Neural cell (in vitro differentiated cells): Measurements from ENCODE around the gene LIN9. TPM values are rescaled to one million over a fixed set of nuclear protein-coding genes. Genes with fewer than 3 reads are reported as not detected.

ENCODE experiments used
- H2AFZ ChIP-seq: fragments of 200-600, 300-800 bp; sonication (generic), shearing (Covaris generic); 2 replicates; pipeline ENCODE4 v1.6.0; 2014; ENCODE audit warnings: low read depth, mild to moderate bottlenecking, antibody characterized with exemption, low read length, moderate library complexity
- H3F3A ChIP-seq: fragments of 200-600 bp; shearing (Covaris generic); 2 replicates; pipeline ENCODE4 v1.6.1; 2016; ENCODE audit warnings: mild to moderate bottlenecking, moderate library complexity, mixed read lengths, antibody characterized with exemption, low read length; ENCODE audit not compliant: insufficient read depth, poor library complexity, severe bottlenecking
- H3K27ac ChIP-seq: fragments of 200-600, 300-800 bp; sonication (generic), shearing (Covaris generic); 2 replicates; pipeline ENCODE4 v1.5.1; 2014; ENCODE audit warnings: mild to moderate bottlenecking, low read length, moderate library complexity
- H3K27me3 ChIP-seq: fragments of 300-800, 200-600 bp; sonication (generic), shearing (Covaris generic); 2 replicates; pipeline ENCODE4 v1.6.0; 2014; ENCODE audit warnings: mild to moderate bottlenecking, low read depth, low read length, moderate library complexity; ENCODE audit not compliant: insufficient read depth
- H3K36me3 ChIP-seq: fragments of 300-800, 200-600 bp; sonication (generic), shearing (Covaris generic); 2 replicates; pipeline ENCODE4 v1.5.1; 2014; ENCODE audit warnings: mild to moderate bottlenecking, antibody characterized with exemption, low read length, moderate library complexity; ENCODE audit not compliant: insufficient read depth
- H3K4me2 ChIP-seq: fragments of 300-800, 200-600 bp; sonication (generic), shearing (Covaris generic); 2 replicates; pipeline ENCODE4 v1.6.0; 2014; ENCODE audit warnings: mild to moderate bottlenecking, low read length
- H3K4me3 ChIP-seq: fragments of 300-800, 200-600 bp; sonication (generic), shearing (Covaris generic); 2 replicates; pipeline ENCODE4 v1.5.1; 2014; ENCODE audit warnings: mild to moderate bottlenecking, low read length, moderate library complexity
- H3K79me2 ChIP-seq: fragments of 200-600 bp; shearing (Covaris generic); replicated peaks from 2 replicates; pipeline ENCODE4 v1.6.0; 2014; ENCODE audit warnings: mild to moderate bottlenecking, low read length, moderate library complexity; ENCODE audit not compliant: insufficient read depth
- H3K9ac ChIP-seq: fragments of 300-800, 200-600 bp; sonication (generic), shearing (Covaris generic); 2 replicates; pipeline ENCODE4 v1.6.1; 2016; ENCODE audit warnings: mild to moderate bottlenecking, low read length, mixed read lengths
- H3K9me2 ChIP-seq: fragments of 200-600 bp; shearing (Covaris generic); 2 replicates; pipeline ENCODE4 v1.6.1; 2016; ENCODE audit warnings: mild to moderate bottlenecking, low read length, mixed read lengths; ENCODE audit not compliant: insufficient read depth
- H3K9me3 ChIP-seq: fragments of 200-600, 300-800 bp; sonication (generic), shearing (Covaris generic); 2 replicates; pipeline ENCODE4 v1.6.1; 2016; ENCODE audit warnings: mild to moderate bottlenecking, mixed run types, low read length, moderate library complexity, mixed read lengths
- H4K20me1 ChIP-seq: fragments of 200-600 bp; shearing (Covaris generic); 2 replicates; pipeline ENCODE4 v1.6.1; 2016; ENCODE audit warnings: mild to moderate bottlenecking, mixed run types; ENCODE audit not compliant: insufficient read depth
- EP300 ChIP-seq: fragments of 450-650 bp; conservative IDR thresholded peaks from 2 replicates; pipeline ENCODE4 v1.6.1; 2014; ENCODE audit warnings: antibody characterized with exemption, mild to moderate bottlenecking, moderate library complexity; ENCODE audit not compliant: poor library complexity, severe bottlenecking
- EZH2 ChIP-seq: fragments of 200-600, 300-800 bp; shearing (Covaris generic), sonication (generic); IDR thresholded peaks from 2 replicates; pipeline ENCODE4 v1.6.1; 2014; ENCODE audit warnings: antibody characterized with exemption, low read length, borderline replicate concordance, mild to moderate bottlenecking; ENCODE audit not compliant: insufficient read depth, poor library complexity, severe bottlenecking
- MXI1 ChIP-seq: fragments of 450-650 bp; conservative IDR thresholded peaks from 2 replicates; pipeline ENCODE4 v1.6.1; 2014; ENCODE audit warnings: antibody characterized with exemption, mild to moderate bottlenecking; ENCODE audit not compliant: poor library complexity, severe bottlenecking
- POLR2AphosphoS5 ChIP-seq: IDR thresholded peaks from 2 replicates; pipeline ENCODE4 v1.6.1; 2012
- RAD21 ChIP-seq: fragments of 450-650 bp; conservative IDR thresholded peaks from 2 replicates; pipeline ENCODE4 v1.6.1; 2014; ENCODE audit warnings: antibody characterized with exemption, mild to moderate bottlenecking, moderate library complexity
- SMC3 ChIP-seq: fragments of 450-650 bp; conservative IDR thresholded peaks from 2 replicates; pipeline ENCODE4 v1.6.1; 2014; ENCODE audit warnings: antibody characterized with exemption, mild to moderate bottlenecking, moderate library complexity; ENCODE audit not compliant: poor library complexity
- TAF1 ChIP-seq: IDR thresholded peaks from 2 replicates; pipeline ENCODE4 v1.6.1; 2012; ENCODE audit warnings: low read depth
- polyA plus RNA-seq: library from polyadenylated mRNA; depleted of rRNA; stranded (reverse); fragments of >200 nt; gene quantifications from 2 replicates; pipeline ENCODE4 v1.2.3, GENCODE V29; 2014
- TF ChIP-seq, protein P1 (sequence below): fragments of 450-650 bp; IDR thresholded peaks from 2 replicates; pipeline ENCODE4 v1.5.1; 2014; ENCODE audit warnings: antibody characterized with exemption, mild to moderate bottlenecking, moderate library complexity; ENCODE audit not compliant: poor library complexity, severe bottlenecking
- TF ChIP-seq, protein P2 (sequence below): IDR thresholded peaks from 2 replicates; pipeline ENCODE4 v1.6.1; 2012; ENCODE audit warnings: borderline replicate concordance

LIN9 gene
- polyA plus RNA-seq, 1 donor from 2014 or later = 11.9 TPM

DNA sequence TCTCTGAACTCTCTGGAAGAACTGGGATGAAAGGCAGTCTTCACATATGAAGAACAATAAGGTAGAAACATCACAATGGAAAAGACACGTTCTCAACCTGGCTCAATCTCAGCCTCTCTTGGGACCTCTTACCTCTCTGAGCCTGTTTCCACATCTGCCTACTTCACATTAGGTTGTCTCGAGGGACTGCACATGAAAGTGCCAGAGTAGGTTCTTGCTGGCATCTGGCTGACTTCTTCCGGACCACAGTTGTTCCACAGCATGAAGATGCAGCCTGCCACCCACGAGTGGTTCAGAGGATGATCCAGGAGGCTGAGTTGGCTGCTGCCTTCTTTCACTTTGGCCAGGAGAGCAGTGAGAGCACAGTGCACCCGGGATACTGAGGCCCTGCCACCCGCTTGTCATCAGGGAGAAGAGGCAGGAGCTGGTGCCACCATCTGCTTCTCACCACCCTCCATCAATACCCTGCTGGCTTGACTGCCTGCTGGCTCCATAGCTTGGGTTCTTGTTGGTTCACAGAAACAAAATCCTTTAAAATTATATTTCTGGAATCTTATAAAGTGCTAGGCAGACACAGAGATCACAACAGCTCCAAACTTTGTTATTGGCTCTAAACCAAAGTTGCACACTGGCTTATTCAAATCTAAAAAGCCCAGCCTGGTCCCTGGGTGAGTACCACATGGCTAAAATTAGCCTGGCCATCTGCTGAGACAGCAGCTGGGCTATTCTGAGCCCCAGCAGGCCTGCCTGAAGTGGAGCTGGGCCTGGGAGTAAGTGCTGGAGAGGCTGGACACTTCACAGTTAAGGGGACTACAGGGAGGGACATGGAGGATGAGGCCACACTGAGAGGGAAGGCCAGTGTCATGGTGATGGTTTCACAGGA, 46.9 kb upstream of the LIN9 start:
- Histone ChIP-seq H2AFZ (no peak overlapping the region), H3K9me3 (no peaks in the 10 kb centered on the region), H3K27me3 (no peaks in the 10 kb centered on the region), H3K9ac (no peak overlapping the region), H3K27ac (no peak overlapping the region), H3K4me2 (no peak overlapping the region), H3K9me2 (no peaks in the 10 kb centered on the region), H3K79me2 (no peaks in the 10 kb centered on the region), H3F3A (no peaks in the 10 kb centered on the region), H3K4me3 (no peak overlapping the region), H4K20me1 (no peaks in the 10 kb centered on the region), H3K36me3 (peaks cover 7% of the 10 kb centered on the region)
- TF ChIP-seq RAD21 = no peak
- no peak for TF ChIP-seq TAF1
- TF ChIP-seq EZH2 = no peak
- no peak for TF ChIP-seq EP300
- TF ChIP-seq POLR2AphosphoS5 = no peak
- no peak for TF ChIP-seq MXI1
- TF ChIP-seq, protein P1, sequence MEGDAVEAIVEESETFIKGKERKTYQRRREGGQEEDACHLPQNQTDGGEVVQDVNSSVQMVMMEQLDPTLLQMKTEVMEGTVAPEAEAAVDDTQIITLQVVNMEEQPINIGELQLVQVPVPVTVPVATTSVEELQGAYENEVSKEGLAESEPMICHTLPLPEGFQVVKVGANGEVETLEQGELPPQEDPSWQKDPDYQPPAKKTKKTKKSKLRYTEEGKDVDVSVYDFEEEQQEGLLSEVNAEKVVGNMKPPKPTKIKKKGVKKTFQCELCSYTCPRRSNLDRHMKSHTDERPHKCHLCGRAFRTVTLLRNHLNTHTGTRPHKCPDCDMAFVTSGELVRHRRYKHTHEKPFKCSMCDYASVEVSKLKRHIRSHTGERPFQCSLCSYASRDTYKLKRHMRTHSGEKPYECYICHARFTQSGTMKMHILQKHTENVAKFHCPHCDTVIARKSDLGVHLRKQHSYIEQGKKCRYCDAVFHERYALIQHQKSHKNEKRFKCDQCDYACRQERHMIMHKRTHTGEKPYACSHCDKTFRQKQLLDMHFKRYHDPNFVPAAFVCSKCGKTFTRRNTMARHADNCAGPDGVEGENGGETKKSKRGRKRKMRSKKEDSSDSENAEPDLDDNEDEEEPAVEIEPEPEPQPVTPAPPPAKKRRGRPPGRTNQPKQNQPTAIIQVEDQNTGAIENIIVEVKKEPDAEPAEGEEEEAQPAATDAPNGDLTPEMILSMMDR = no peak
- TF ChIP-seq SMC3 = no peak
- TF ChIP-seq, protein P2, sequence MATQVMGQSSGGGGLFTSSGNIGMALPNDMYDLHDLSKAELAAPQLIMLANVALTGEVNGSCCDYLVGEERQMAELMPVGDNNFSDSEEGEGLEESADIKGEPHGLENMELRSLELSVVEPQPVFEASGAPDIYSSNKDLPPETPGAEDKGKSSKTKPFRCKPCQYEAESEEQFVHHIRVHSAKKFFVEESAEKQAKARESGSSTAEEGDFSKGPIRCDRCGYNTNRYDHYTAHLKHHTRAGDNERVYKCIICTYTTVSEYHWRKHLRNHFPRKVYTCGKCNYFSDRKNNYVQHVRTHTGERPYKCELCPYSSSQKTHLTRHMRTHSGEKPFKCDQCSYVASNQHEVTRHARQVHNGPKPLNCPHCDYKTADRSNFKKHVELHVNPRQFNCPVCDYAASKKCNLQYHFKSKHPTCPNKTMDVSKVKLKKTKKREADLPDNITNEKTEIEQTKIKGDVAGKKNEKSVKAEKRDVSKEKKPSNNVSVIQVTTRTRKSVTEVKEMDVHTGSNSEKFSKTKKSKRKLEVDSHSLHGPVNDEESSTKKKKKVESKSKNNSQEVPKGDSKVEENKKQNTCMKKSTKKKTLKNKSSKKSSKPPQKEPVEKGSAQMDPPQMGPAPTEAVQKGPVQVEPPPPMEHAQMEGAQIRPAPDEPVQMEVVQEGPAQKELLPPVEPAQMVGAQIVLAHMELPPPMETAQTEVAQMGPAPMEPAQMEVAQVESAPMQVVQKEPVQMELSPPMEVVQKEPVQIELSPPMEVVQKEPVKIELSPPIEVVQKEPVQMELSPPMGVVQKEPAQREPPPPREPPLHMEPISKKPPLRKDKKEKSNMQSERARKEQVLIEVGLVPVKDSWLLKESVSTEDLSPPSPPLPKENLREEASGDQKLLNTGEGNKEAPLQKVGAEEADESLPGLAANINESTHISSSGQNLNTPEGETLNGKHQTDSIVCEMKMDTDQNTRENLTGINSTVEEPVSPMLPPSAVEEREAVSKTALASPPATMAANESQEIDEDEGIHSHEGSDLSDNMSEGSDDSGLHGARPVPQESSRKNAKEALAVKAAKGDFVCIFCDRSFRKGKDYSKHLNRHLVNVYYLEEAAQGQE = no peak

DNA sequence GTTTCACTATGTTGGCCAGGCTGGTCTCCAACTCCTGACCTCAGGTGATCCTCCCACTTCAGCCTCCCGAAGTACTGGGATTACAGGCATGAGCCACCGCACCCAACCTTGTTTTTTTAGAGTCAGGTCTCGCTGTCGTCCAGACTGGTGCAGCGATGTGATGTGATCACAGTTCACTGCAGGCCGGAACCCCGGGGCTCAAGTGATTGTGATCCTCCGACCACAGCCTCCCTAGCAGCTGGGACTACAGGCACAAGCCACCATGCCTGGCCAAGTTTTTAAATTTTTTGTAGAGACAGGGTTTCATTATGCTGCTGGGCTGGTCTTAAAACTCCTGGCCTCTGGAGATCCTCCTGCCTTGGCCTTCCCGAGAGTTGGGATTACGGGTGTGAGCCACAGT, 46.1 kb upstream of the LIN9 start:
- Histone ChIP-seq H3K9me3 (no peaks in the 10 kb centered on the region), H3K27ac (no peak overlapping the region), H3K9ac (no peak overlapping the region), H3K4me2 (no peak overlapping the region), H2AFZ (no peak overlapping the region), H3K79me2 (no peaks in the 10 kb centered on the region), H3K4me3 (no peak overlapping the region), H4K20me1 (no peaks in the 10 kb centered on the region), H3K36me3 (peaks cover 7% of the 10 kb centered on the region), H3K9me2 (no peaks in the 10 kb centered on the region), H3F3A (no peaks in the 10 kb centered on the region), H3K27me3 (no peaks in the 10 kb centered on the region)
- TF ChIP-seq POLR2AphosphoS5 (no peak), SMC3 (no peak), TAF1 (no peak), RAD21 (no peak), EZH2 (no peak), EP300 (no peak), MXI1 (no peak)
- TF ChIP-seq, protein P2 = no peak
- TF ChIP-seq, protein P1 = no peak
